Memory B cell (primary cell): ENCODE results near the gene ADM2.
"Not testable (repeated sequence)": the region's sequence is repeated elsewhere in the genome, so short reads cannot be mapped to it uniquely, and the experiment has no call there.

Experiments used
- ATAC-seq: fragments of 150-1000 bp; cut with Tn5 transposase; 2 replicates; pipeline ENCODE4 v1.10.0; 2021; ENCODE audit warnings: low read depth, mild to moderate bottlenecking, moderate library complexity
- DNase-seq, 2 donors: peaks; one replicate each; pipeline ENCODE4 v3.0.0; 2022; ENCODE audit warnings: low spot score in 2 of 2
- H3K27ac Mint-ChIP-seq: one replicate; pipeline ENCODE4 v1.8.0; 2022; ENCODE audit warnings: mild to moderate bottlenecking, moderate library complexity, mixed read lengths
- H3K27me3 Mint-ChIP-seq: one replicate; pipeline ENCODE4 v1.8.0; 2022; ENCODE audit warnings: mixed read lengths
- H3K36me3 Mint-ChIP-seq: one replicate; pipeline ENCODE4 v1.8.0; 2022; ENCODE audit warnings: mild to moderate bottlenecking, mixed read lengths
- H3K4me1 Mint-ChIP-seq: one replicate; pipeline ENCODE4 v1.8.0; 2022; ENCODE audit warnings: mixed read lengths
- H3K4me3 Mint-ChIP-seq: one replicate; pipeline ENCODE4 v1.8.0; 2022; ENCODE audit warnings: mild to moderate bottlenecking, moderate library complexity, mixed read lengths
- H3K9me3 Mint-ChIP-seq: one replicate; pipeline ENCODE4 v1.8.0; 2022; ENCODE audit warnings: mixed read lengths

The ADM2 gene, protein sequence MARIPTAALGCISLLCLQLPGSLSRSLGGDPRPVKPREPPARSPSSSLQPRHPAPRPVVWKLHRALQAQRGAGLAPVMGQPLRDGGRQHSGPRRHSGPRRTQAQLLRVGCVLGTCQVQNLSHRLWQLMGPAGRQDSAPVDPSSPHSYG

DNA sequence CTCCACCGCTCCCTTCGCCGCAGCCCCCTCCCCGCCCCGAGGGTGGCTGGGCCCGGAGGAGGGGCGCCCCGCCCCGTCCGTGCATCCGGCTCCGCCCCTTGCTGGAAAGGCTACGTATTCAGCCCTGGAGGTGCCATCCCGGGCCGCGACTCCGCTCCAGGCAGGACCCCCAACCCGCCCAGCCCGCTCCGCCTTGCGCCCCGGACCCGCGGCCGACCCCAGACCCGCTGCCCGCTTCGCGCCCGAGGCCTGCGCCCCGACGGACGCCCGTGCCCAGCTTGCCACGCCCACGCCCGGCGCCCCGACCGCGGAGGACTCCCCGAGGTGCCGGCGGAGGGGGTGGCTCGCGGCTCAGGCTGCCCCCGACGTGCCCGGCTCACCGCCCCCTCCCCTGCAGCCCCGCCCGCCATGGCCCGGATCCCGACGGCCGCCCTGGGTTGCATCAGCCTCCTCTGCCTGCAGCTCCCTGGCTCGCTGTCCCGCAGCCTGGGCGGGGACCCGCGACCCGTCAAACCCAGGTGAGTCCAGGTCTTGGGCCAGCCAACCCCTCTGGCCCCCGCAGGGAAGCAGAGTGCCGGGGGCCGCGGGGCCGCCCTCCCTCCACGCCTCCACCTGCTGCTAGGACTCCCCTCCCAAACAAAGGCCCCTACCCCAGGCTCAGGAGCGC lies at the start of gene ADM2:
Gene ADM2 (plus strand): TSS at position 104 of the 667 bp plus-strand sequence. CDS start 305 bp downstream, at position 409.
- Mint-ChIP-seq H3K27me3 (peaks cover 2% of the 10 kb centered on the region), H3K4me3 (peak within 1 kb of the TSS; percentile 77), H3K4me1 (peaks cover 11% of the 10 kb centered on the region), H3K9me3 (no peaks in the 10 kb centered on the region), H3K27ac (no peak within 1 kb of the TSS), H3K36me3 (no peaks in the 10 kb centered on the region)
- DNase-seq = peak; percentile 33 to 52
- ATAC-seq = peak; percentile 70

DNA sequence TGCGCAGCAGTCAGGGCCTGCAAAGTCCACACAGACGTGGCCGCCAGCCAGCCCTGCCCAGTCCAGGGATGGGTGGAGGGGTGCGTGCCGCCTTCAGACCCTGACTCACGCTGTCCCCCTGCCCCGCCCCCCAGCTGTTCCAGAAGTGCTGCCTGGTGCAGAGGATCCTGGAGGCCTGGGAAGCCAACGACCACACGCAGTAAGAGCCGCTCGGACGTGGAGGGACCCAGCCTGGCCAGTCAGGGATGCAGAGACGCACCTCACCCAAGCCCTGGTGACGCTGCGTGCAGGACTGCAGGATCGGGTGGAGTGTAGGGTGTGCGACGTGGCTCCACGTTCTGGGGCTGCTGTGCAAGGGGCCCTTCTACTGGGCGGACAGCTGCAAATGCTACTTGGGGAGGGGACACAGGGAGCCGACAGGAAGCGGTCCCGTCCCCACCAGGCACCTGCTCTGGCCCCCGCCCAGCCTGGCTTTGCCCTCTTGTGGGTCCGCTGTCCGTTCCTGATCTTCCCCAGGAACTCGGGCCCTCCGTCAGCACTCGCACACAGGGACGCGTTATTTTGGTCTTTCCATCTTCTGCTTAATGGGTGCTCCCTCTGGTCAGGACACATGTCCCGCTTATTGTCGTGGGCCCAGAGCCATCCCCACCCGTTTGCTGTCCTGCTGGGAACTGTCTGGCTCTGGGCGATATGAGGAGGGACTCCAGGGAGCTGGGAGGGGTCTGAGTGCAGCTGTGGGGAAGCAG lies 49.0 kb upstream of the ADM2 start:
- H3K4me3 Mint-ChIP-seq = no peak overlapping the region
- peak overlapping the region; percentile 65 for H3K27ac Mint-ChIP-seq
- no peaks in the 10 kb centered on the region for H3K27me3 Mint-ChIP-seq
- peaks cover 16% of the 10 kb centered on the region for H3K36me3 Mint-ChIP-seq
- no peaks in the 10 kb centered on the region for H3K4me1 Mint-ChIP-seq
- ATAC-seq = no peak
- no peak for DNase-seq
- H3K9me3 Mint-ChIP-seq = no peaks in the 10 kb centered on the region

DNA sequence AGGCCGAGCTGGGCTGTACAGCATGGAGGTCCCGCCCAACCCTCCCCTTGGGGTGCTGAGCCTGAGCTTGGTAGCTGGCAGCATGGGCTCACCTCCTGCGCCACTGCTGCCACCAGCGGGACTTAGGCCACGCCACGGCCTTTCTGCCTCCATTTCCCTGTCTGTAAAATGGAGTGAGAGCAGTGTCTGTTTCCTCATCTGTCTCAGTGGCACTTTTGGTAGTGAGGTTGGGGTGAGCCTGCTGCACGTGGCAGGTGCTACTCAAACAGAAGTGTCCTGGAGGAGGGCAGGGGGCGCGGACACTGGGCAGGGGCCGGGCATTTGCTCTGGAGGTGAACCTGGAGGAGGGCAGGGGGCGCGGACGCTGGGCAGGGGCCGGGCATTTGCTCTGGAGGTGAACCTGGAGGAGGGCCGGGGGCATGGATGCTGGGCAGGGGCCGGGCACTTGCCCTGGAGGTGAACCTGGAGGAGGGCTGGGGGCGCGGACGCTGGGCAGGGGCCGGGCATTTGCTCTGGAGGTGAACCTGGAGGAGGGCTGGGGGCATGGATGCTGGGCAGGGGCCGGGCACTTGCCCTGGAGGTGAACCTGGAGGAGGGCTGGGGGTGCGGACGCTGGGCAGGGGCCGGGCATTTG lies 48.3 kb upstream of the ADM2 start:
- peaks cover 16% of the 10 kb centered on the region for H3K36me3 Mint-ChIP-seq
- not testable (repeated sequence) for H3K4me1 Mint-ChIP-seq, DNase-seq, ATAC-seq, H3K27me3 Mint-ChIP-seq, H3K27ac Mint-ChIP-seq, H3K9me3 Mint-ChIP-seq, H3K4me3 Mint-ChIP-seq

DNA sequence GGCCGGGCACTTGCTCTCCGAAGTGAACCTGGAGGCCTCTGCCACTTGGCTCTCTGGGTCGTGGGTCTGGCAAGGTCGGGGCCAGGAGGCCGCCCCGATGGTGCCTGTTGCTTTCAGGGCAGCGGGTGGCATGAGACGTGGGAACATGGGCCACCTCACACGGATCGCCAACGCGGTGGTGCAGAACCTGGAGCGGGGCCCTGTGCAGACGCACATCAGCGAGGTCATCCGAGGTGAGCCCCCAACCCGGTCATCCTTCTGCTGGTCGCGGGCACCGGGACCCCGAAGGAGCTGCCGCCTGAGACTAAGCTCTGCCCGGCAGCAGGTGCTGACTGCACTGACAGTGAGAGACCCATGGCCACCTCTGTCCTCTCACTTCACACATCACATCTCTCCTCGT lies 46.5 kb upstream of the ADM2 start:
- no peak for ATAC-seq
- Mint-ChIP-seq H3K4me1 (no peaks in the 10 kb centered on the region), H3K36me3 (peaks cover 11% of the 10 kb centered on the region), H3K9me3 (no peaks in the 10 kb centered on the region), H3K27me3 (no peaks in the 10 kb centered on the region), H3K27ac (no peak overlapping the region), H3K4me3 (no peak overlapping the region)
- no peak for DNase-seq

DNA sequence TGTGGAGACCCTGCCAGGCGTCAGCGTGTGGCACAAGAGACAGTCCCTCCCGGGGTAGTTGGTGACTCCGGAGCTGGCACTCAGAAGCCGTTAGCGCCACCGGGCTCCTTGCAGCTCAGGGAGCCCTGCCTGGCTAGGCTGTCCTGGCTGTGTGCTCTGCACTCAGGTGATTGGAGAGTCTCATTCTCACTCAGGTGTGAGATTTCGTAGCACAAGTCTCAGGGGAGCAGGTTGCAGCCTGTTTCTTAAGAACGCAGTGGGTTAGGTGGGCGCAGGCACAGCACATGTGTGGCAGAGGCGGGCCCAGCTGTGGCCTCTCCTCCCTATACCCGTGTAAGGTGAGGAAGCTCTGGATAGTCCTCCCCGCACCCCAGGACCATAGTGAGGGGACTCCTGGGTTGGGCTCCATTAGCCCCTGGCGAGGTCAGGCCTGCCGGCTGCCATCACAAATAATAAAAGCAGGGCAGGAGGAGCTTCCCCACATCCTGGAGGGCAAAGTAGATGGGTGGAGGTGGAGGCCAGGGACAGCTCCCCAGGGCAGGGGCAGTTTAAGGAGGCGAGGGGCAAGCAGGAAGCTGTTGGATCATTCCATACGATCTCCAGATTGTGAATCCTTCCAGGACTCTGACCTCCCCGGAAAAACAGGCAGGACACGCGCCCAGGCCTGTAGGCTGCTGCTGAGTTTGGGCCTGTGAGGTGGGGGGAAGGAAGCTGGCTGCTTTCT lies 45.9 kb upstream of the ADM2 start:
- no peaks in the 10 kb centered on the region for H3K27me3 Mint-ChIP-seq
- no peak for DNase-seq
- ATAC-seq = no peak
- H3K9me3 Mint-ChIP-seq = no peaks in the 10 kb centered on the region
- no peak overlapping the region for H3K27ac Mint-ChIP-seq
- peaks cover 11% of the 10 kb centered on the region for H3K36me3 Mint-ChIP-seq
- no peak overlapping the region for H3K4me3 Mint-ChIP-seq
- H3K4me1 Mint-ChIP-seq = no peaks in the 10 kb centered on the region

DNA sequence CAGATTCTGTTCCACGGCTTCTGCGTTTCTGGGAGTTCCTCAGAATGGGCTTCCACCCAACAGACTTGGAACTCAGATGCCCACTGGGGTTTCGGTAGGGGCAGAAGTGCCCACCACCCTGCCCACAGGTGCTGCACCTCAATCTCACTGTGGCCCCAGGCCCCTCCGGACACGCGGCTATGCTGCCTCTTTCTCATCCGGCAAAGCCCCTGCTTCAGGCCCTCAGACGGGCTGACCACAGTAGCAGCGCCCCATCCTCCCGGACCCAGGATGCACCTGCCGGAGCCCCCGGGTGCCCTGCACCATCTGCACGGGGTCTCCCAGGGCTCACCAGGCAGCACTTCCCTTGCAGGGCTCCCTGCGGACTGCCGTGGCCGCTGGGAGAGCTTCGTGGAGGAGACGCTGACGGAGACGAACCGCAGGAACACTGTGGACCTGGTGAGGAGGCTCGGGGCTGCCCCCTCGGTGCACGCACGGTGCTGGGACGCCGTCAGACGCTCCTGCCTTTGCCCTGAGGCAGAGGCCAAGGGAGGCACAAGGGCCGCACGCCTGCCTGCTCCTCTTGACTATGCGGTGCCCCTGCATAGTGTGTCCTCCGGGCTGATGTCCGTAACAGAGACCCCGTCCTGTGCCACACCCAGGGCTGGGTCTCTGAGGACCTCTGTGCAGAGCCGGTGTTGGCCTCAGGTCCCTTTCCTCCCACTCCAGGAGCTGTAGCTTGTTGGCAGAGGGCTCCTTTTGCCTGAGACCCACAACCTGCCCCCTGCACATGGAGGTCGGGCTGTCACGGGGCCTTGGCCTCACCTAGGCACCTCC lies 45.1 kb upstream of the ADM2 start:
- H3K36me3 Mint-ChIP-seq = peaks cover 9% of the 10 kb centered on the region
- no peaks in the 10 kb centered on the region for H3K27me3 Mint-ChIP-seq
- ATAC-seq = no peak
- H3K4me1 Mint-ChIP-seq = no peaks in the 10 kb centered on the region
- H3K9me3 Mint-ChIP-seq = no peaks in the 10 kb centered on the region
- no peak for DNase-seq
- H3K4me3 Mint-ChIP-seq = no peak overlapping the region
- H3K27ac Mint-ChIP-seq = no peak overlapping the region

DNA sequence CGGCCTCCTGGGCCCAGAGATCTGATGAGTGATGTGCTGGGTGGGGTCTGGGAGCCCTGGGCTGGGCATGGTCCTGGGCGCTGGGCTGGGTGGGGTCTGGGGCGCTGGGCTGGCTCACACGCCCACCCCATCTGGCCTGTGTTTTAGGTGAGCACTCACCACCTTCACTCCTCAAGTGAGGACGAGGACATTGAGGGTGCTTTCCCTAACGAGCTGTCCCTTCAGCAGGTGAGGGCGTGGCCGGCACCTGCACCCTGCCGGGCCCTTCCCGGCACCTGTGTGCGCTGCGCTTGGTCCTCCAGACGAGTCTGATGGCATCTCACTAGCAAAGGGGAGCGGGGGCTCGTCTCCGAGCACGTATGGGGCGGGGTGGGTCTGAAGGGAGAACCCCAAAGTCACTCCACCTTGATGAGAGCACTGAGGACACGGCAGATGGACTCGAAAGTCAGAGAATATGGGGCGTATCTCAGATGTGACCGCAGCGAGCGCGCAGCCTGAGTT lies 44.5 kb upstream of the ADM2 start:
- Mint-ChIP-seq H3K27me3 (no peaks in the 10 kb centered on the region), H3K27ac (no peak overlapping the region), H3K36me3 (peaks cover 5% of the 10 kb centered on the region), H3K9me3 (no peaks in the 10 kb centered on the region), H3K4me3 (no peak overlapping the region), H3K4me1 (no peaks in the 10 kb centered on the region)
- DNase-seq = no peak
- ATAC-seq = no peak

DNA sequence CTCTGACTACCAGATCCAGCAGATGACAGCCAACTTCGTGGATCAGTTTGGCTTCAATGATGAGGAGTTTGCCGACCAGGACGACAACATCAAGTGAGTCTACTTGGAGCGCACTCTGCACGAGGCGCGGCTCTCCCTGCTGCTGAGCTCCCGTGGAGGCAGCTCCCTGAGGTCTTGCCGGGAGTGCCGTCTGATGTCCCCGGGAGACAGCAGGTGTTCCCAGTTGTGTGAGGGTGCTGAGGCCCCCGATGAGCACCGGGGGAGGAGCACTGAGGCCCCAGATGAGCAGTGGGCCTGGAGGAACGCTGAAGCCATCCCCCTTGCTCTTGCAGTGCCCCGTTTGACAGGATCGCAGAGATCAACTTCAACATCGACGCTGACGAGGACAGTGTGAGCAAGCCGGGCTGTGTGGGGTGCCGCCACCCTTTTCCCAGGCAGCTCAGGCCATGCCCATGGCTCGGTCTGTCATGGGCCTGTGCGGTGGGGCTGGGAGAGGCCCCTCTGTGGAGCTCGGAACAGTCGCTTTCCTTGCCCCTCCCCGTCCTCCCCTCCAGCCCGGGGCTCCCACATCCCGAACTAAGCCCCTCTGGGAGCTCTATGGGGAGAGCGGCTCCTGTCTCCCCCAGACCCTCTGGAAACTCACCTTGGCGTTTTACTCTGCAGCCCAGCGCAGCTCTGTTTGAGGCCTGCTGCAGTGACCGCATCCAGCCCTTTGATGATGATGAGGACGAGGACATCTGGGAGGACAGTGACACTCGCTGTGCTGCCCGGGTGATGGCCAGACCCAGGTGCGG lies 43.6 kb upstream of the ADM2 start:
- H3K27ac Mint-ChIP-seq = no peak overlapping the region
- no peaks in the 10 kb centered on the region for H3K9me3 Mint-ChIP-seq
- H3K36me3 Mint-ChIP-seq = peaks cover 5% of the 10 kb centered on the region
- no peak overlapping the region for H3K4me3 Mint-ChIP-seq
- ATAC-seq = no peak
- DNase-seq = no peak
- H3K4me1 Mint-ChIP-seq = no peaks in the 10 kb centered on the region
- no peaks in the 10 kb centered on the region for H3K27me3 Mint-ChIP-seq

DNA sequence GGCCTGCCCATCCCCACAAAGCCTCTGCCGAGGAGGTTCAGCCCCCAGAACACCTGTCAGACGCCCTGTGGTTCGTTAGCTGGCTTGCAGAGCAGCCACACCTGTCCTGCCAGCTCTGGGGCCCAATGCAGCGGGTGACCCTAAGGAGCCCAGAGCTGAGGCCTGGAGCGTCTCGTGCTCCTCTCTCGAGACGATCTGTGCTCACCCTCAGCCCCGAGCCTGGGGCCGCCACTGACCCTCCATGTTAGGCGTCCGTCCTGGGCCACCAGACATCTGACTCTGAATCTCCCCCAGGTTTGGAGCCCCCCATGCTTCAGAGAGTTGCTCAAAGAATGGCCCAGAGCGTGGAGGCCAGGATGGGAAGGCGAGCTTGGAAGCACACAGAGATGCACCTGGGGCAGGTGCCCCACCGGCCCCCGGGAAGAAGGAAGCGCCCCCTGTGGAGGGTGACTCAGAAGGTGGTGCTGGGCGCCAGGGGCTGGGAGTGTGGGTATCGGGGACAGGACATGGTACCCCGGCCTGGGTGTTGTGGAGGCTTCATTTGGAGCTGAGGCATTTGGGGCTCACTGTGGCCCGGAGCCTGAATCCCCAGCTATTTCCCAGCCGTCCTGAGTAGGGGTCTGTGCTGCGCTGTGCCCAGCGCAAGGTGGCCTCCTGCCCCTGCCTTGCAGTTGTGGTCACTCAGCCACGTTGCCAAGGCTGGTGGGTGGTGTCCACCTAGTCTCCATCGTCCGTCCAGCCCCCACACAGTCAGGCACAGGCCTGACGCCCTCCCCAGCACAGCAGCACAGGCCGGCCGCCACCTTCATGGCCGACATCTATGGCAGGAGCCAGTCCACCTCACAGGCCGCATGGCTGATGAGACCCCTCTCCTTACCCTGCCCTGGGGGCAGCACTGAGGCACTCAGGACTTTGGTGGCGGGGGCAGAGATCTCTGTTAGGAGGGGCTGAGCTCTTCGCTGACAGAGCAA lies 42.8 kb upstream of the ADM2 start:
- ATAC-seq (no peak), DNase-seq (no peak)
- no peak overlapping the region for H3K27ac Mint-ChIP-seq
- peaks cover 4% of the 10 kb centered on the region for H3K4me1 Mint-ChIP-seq
- peaks cover 5% of the 10 kb centered on the region for H3K36me3 Mint-ChIP-seq
- H3K9me3 Mint-ChIP-seq = no peaks in the 10 kb centered on the region
- no peak overlapping the region for H3K4me3 Mint-ChIP-seq
- no peaks in the 10 kb centered on the region for H3K27me3 Mint-ChIP-seq

DNA sequence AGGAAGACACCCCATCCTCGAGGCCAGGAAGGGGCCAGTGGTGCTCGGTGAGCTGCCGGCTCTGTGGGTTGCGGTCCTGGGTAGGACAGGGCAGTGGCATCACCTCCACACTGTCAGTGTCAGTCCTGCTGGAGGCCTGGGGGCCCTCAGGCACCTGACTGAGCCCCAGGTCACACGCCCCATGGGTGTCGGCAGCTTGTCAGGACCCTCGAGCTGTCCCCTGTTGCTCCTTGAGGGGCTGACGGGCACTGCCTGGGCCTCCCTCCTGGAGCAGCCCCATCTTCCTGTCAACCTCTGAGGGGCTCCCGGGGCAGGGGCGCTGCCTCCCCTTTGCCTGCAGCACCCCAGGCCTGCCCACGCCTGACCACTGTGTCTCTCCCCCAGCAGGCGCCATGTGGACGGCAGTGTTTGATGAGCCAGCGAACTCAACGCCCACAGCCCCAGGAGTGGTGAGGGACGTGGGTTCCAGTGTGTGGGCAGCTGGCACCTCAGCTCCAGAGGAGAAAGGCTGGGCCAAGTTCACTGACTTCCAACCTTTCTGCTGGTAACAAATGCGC lies 42.0 kb upstream of the ADM2 start:
- no peaks in the 10 kb centered on the region for H3K27me3 Mint-ChIP-seq
- ATAC-seq = no peak
- no peak overlapping the region for H3K27ac Mint-ChIP-seq
- DNase-seq = no peak
- peaks cover 5% of the 10 kb centered on the region for H3K36me3 Mint-ChIP-seq
- peaks cover 4% of the 10 kb centered on the region for H3K4me1 Mint-ChIP-seq
- no peak overlapping the region for H3K4me3 Mint-ChIP-seq
- H3K9me3 Mint-ChIP-seq = no peaks in the 10 kb centered on the region

DNA sequence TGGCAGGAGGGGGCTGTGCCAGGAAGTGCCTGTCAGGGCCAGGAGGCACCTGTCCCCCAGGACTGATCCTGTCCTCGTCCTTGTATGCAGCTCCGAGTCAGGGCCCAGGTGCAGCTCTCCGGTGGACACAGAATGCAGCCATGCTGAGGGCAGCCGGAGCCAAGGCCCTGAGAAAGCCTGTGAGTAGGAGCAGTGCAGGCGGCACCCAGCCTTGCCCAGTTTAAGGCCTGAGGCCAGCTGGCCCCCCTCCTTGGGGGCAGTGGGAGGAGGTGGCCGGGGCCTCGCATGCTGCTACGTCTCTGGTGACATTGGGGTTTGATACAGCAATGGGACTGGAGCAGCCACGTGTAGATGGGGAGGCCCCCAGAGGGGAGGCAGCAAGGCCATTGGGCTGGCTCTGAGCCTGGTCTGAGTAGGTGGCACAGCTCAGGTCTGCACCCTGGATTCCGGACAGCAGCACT lies 41.4 kb upstream of the ADM2 start:
- H3K27me3 Mint-ChIP-seq = no peaks in the 10 kb centered on the region
- H3K4me1 Mint-ChIP-seq = peaks cover 4% of the 10 kb centered on the region
- peaks cover 5% of the 10 kb centered on the region for H3K36me3 Mint-ChIP-seq
- H3K27ac Mint-ChIP-seq = no peak overlapping the region
- H3K9me3 Mint-ChIP-seq = no peaks in the 10 kb centered on the region
- no peak for ATAC-seq
- no peak overlapping the region for H3K4me3 Mint-ChIP-seq
- DNase-seq = no peak
